HEK293 (cell line): ENCODE results near the gene HMGN5.
A peak's percentile ranks its signal among the peaks of the same experiment; 100 is the strongest.

ENCODE experiments used
- CTCF ChIA-PET: fragments of 350-600 bp; formaldehyde crosslinking; extraction: SDS; loops from one replicate; lab custom pipeline; 2021; ENCODE audit warnings: antibody characterized with exemption; lab: Yijun Ruan, JAX
- POLR2A ChIA-PET: fragments of 300-600 bp; formaldehyde crosslinking; extraction: SDS; loops from one replicate; lab custom pipeline; 2020; ENCODE audit warnings: antibody characterized with exemption, inconsistent platforms; lab: Yijun Ruan, JAX
- H3K27ac ChIP-seq: fragments of 200-500 bp; sonication (Bioruptor generic); 2 replicates; pipeline ENCODE4 v1.5.1; 2014; ENCODE audit warnings: low read depth, low read length, control low read depth, inconsistent platforms; ENCODE audit errors: extremely low read depth
- H3K36me3 ChIP-seq, 2 experiments: fragments of 200-500 bp in 1 of 2; sonication (Bioruptor generic) in 1 of 2; 1 replicate in 1 of 2; 2 replicates in 1 of 2; pipeline ENCODE4 v1.5.1; 2014 to 2017; ENCODE audit warnings: inconsistent platforms in 2 of 2, low read length in 2 of 2; ENCODE audit not compliant: control insufficient read depth in 2 of 2, insufficient read depth in 1 of 2
- H3K4me1 ChIP-seq: fragments of 200-500 bp; sonication (Bioruptor generic); 2 replicates; pipeline ENCODE4 v1.5.1; 2014; ENCODE audit warnings: mild to moderate bottlenecking, low read length, inconsistent platforms; ENCODE audit not compliant: control insufficient read depth, insufficient read depth
- H3K4me3 ChIP-seq: 2 replicates; pipeline ENCODE4 v1.5.1; 2011; ENCODE audit warnings: low read depth, mild to moderate bottlenecking, control low read depth, low read length, moderate library complexity
- H3K9me3 ChIP-seq: fragments of 200-500 bp; sonication (Bioruptor generic); 2 replicates; pipeline ENCODE4 v1.5.1; 2014; ENCODE audit warnings: low read depth, low read length, inconsistent platforms; ENCODE audit not compliant: control insufficient read depth, insufficient read depth
- MZF1 ChIP-seq: fragments of 450-650 bp; formaldehyde crosslinking; IDR thresholded peaks from 2 replicates; pipeline ENCODE4 v1.5.1; 2017; ENCODE audit warnings: missing biosample characterization, missing genetic modification characterization, borderline replicate concordance
- PRDM10 ChIP-seq: fragments of 450-650 bp; formaldehyde crosslinking; IDR thresholded peaks from 2 replicates; pipeline ENCODE4 v1.5.1; 2016; ENCODE audit warnings: missing biosample characterization, missing genetic modification characterization
- ZBTB49 ChIP-seq: fragments of 450-650 bp; formaldehyde crosslinking; IDR thresholded peaks from 2 replicates; pipeline ENCODE4 v1.5.1; 2016; ENCODE audit warnings: missing biosample characterization, missing genetic modification characterization, low read depth
- ZNF26 ChIP-seq: fragments of 450-650 bp; formaldehyde crosslinking; IDR thresholded peaks from 2 replicates; pipeline ENCODE4 v1.5.1; 2016; ENCODE audit warnings: missing biosample characterization, missing genetic modification characterization
- ZNF280D ChIP-seq: fragments of 450-650 bp; formaldehyde crosslinking; IDR thresholded peaks from 2 replicates; pipeline ENCODE4 v1.5.1; 2016; ENCODE audit warnings: missing biosample characterization, missing genetic modification characterization
- ZNF433 ChIP-seq: fragments of 450-650 bp; formaldehyde crosslinking; IDR thresholded peaks from 2 replicates; pipeline ENCODE4 v1.5.1; 2016; ENCODE audit warnings: missing biosample characterization, missing genetic modification characterization, low read depth
- ZNF48 ChIP-seq: fragments of 450-650 bp; formaldehyde crosslinking; IDR thresholded peaks from 2 replicates; pipeline ENCODE4 v1.5.1; 2016; ENCODE audit warnings: missing biosample characterization, missing genetic modification characterization
- ZNF518A ChIP-seq: fragments of 450-650 bp; formaldehyde crosslinking; conservative IDR thresholded peaks from 2 replicates; pipeline ENCODE4 v1.5.1; 2016; ENCODE audit warnings: low read depth, missing biosample characterization, missing genetic modification characterization
- ZNF610 ChIP-seq: fragments of 450-650 bp; formaldehyde crosslinking; IDR thresholded peaks from 2 replicates; pipeline ENCODE4 v1.5.1; 2016; ENCODE audit warnings: missing biosample characterization, missing genetic modification characterization, borderline replicate concordance
- ZNF623 ChIP-seq: fragments of 450-650 bp; formaldehyde crosslinking; IDR thresholded peaks from 2 replicates; pipeline ENCODE4 v1.5.1; 2016; ENCODE audit warnings: missing biosample characterization, missing genetic modification characterization
- ZNF664 ChIP-seq: fragments of 450-650 bp; formaldehyde crosslinking; IDR thresholded peaks from 2 replicates; pipeline ENCODE4 v1.5.1; 2016; ENCODE audit warnings: missing biosample characterization, missing genetic modification characterization
- ZNF692 ChIP-seq: fragments of 450-650 bp; formaldehyde crosslinking; IDR thresholded peaks from 2 replicates; pipeline ENCODE4 v1.5.1; 2016; ENCODE audit warnings: missing biosample characterization, missing genetic modification characterization
- ZNF785 ChIP-seq: fragments of 450-650 bp; formaldehyde crosslinking; IDR thresholded peaks from 2 replicates; pipeline ENCODE4 v1.5.1; 2016; ENCODE audit warnings: missing biosample characterization, missing genetic modification characterization

Gene HMGN5

GRCh38 chrX:81174286-81174685 is 27.4 kb downstream of the HMGN5 start:
- ChIA-PET POLR2A (no interaction called here), CTCF (interaction anchor here (0.6 to 2.6 kb wide), 5 partner anchors 10 to 203 kb away, joined by 3 to 12 read pairs (median 5); no protein-coding TSS in a partner anchor)
- Histone ChIP-seq H3K36me3 (no peaks in the 10 kb centered on the region), H3K9me3 (no peaks in the 10 kb centered on the region), H3K4me3 (no peak overlapping the region), H3K27ac (no peak overlapping the region), H3K4me1 (no peaks in the 10 kb centered on the region)
- TF ChIP-seq ZNF664 (tag by site-specific recombination) (peak; percentile 71; the same call in 1 of the 2 replicates), ZNF623 (no peak)

- Histone ChIP-seq H3K4me3 (no peak overlapping the region), H3K27ac (no peak overlapping the region), H3K4me1 (no peaks in the 10 kb centered on the region)
- TF ChIP-seq ZBTB49 (no peak), ZNF692 (no peak), ZNF610 (tag by site-specific recombination) (no peak), ZNF48 (no peak), ZNF26 (tag by site-specific recombination) (no peak), MZF1 (tag by site-specific recombination) (no peak), ZNF433 (tag by site-specific recombination) (no peak), PRDM10 (tag by site-specific recombination) (no peak), ZNF280D (tag by site-specific recombination) (no peak), ZNF785 (tag by site-specific recombination) (no peak), ZNF518A (tag by site-specific recombination) (no peak)
- TF ChIP-seq, all 188 proteins: peak for 0
- ChIA-PET POLR2A (no interaction called here), CTCF (no interaction called here)
- no peaks in the 10 kb centered on the region for H3K9me3 ChIP-seq
- H3K36me3 ChIP-seq = no peaks in the 10 kb centered on the region
Observed at GRCh38 chrX:81168391-81168790, 33.3 kb downstream of the HMGN5 start.
